A673 (cell line): ENCODE results near the gene IKZF3.

Experiments used
- EZH2 ChIP-seq: fragments of 200-600 bp; sonication (generic); IDR thresholded peaks from 2 replicates; pipeline ENCODE4 v1.6.1; 2017; ENCODE audit warnings: borderline replicate concordance, low read depth, mild to moderate bottlenecking, mixed read lengths, antibody characterized with exemption, low read length; ENCODE audit not compliant: poor library complexity, severe bottlenecking
- TF ChIP-seq, protein P1 (sequence below): fragments of 300-800, 200-600 bp; sonication (generic); conservative IDR thresholded peaks from 2 replicates; pipeline ENCODE4 v1.5.1; 2017; ENCODE audit warnings: low read depth, mild to moderate bottlenecking, antibody characterized with exemption, low read length, moderate library complexity, mixed read lengths

DNA sequence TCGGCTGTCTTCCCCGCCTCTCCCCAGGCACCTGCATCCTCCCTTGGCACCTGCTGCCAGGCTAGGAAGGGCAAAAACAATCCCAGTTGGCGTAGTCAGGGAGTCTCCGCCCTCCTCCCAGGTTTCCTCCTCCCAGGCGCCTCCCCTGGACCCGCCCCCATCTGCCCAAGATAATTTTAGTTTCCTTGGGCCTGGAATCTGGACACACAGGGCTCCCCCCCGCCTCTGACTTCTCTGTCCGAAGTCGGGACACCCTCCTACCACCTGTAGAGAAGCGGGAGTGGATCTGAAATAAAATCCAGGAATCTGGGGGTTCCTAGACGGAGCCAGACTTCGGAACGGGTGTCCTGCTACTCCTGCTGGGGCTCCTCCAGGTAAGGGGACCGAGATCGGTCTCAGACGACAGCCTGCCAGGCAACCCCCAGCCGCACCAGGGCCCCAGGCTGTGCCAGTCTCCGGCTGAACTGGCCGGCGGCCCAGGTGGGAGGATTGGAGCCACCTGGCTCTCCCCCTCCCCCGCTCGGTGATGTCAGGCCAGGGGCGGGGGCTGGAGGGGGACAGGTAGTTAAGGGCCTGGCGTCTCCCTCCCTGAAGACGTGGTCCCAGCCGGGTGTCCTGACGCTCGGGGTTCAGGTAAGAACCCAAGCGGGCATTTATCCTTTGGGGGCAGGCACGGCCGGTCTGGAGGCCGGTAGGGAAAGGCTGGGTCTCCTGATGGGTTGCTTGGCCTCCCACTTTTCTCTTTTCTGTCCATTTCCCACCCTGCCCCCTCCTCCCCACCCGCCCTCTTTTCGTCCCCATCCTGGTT, 126.1 kb downstream of the IKZF3 start, which contains the start of gene GRB7:
- TF ChIP-seq, protein P1, sequence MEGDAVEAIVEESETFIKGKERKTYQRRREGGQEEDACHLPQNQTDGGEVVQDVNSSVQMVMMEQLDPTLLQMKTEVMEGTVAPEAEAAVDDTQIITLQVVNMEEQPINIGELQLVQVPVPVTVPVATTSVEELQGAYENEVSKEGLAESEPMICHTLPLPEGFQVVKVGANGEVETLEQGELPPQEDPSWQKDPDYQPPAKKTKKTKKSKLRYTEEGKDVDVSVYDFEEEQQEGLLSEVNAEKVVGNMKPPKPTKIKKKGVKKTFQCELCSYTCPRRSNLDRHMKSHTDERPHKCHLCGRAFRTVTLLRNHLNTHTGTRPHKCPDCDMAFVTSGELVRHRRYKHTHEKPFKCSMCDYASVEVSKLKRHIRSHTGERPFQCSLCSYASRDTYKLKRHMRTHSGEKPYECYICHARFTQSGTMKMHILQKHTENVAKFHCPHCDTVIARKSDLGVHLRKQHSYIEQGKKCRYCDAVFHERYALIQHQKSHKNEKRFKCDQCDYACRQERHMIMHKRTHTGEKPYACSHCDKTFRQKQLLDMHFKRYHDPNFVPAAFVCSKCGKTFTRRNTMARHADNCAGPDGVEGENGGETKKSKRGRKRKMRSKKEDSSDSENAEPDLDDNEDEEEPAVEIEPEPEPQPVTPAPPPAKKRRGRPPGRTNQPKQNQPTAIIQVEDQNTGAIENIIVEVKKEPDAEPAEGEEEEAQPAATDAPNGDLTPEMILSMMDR = no peak
- TF ChIP-seq EZH2 = no peak
